Measurements from ENCODE around the gene METTL22. TPM values are rescaled to one million over a fixed set of nuclear protein-coding genes. Genes with fewer than 3 reads are reported as not detected.

Gene METTL22
- total and polyA plus RNA-seq, 2 donors (not counting 1 experiment from before 2014, with no cell fraction given), result 49.5 to 62.9 TPM

GRCh38 chr16:8583199-8583598 lies 38.3 kb upstream of the METTL22 start:
- H4K20me1 ChIP-seq (ENCODE audit: control insufficient read depth, insufficient read depth, low read length, poor library complexity, severe bottlenecking), result no peaks in the 10 kb centered on the region
- Mint-ChIP-seq H3K27me3 (peaks cover 26% of the 10 kb centered on the region), H3K4me3 (no peak overlapping the region), H3K9me3 (ENCODE audit: insufficient read depth) (no peaks in the 10 kb centered on the region), H3K4me1 (peaks cover 13% of the 10 kb centered on the region), H3K27ac (no peak overlapping the region)
- H3K27me3 ChIP-seq (replicated peaks in 1 of 4; ENCODE audit: control extremely low read depth in 1 of 4, control insufficient read depth in 3 of 4, insufficient read depth in 4 of 4, low read length in 3 of 4), result peaks cover 0 to 15% (median 7%) of the 10 kb centered on the region in 4 experiments
- H3K36me3 ChIP-seq (replicated peaks in 1 of 2; ENCODE audit: control extremely low read depth in 1 of 2, control insufficient read depth in 1 of 2, extremely low read depth in 1 of 2, insufficient read depth in 2 of 2, low read length in 1 of 2), result no peaks in the 10 kb centered on the region
- DNase-seq, result no peak
- H3K9me3 ChIP-seq (ENCODE audit: control extremely low read depth in 1 of 3, control insufficient read depth in 2 of 3, insufficient read depth in 1 of 3, low read length in 2 of 3), result no peaks in the 10 kb centered on the region
- ATAC-seq (ENCODE audit: low read depth), result no peak
- no peaks in the 10 kb centered on the region for H3K79me2 ChIP-seq (ENCODE audit: control insufficient read depth, insufficient read depth, low read length)
- no peak overlapping the region for H2AFZ ChIP-seq (ENCODE audit: insufficient read depth, low read depth, low read length, poor library complexity, severe bottlenecking)
- TF ChIP-seq CTCF (IDR thresholded peaks at IDR 0.05) (no peak), EZH2 (IDR thresholded peaks at IDR 0.05; ENCODE audit: borderline replicate concordance, insufficient read depth, low read depth, low read length, poor library complexity, severe bottlenecking) (no peak)
- no peak overlapping the region for H3K4me2 ChIP-seq (replicated peaks; ENCODE audit: low read depth, low read length, poor library complexity, severe bottlenecking)
- WGBS (ENCODE audit: insufficient coverage), result 100% methylated on average over 1 of the region's 3 CpGs
- CTCF ChIA-PET, result no interaction called here
- no peak overlapping the region for H3K4me3 ChIP-seq (ENCODE audit: control extremely low read depth in 1 of 5, extremely low read depth in 1 of 5, insufficient read depth in 1 of 5, low read depth in 2 of 5, low read length in 4 of 5)
- H3K4me1 ChIP-seq (ENCODE audit: control insufficient read depth in 2 of 2, insufficient read depth in 2 of 2, low read length in 2 of 2), result peaks cover 9 to 11% of the 10 kb centered on the region in 2 donors
- intact Hi-C loops (cut with micrococcal nuclease), result no loop called here
- H3K27ac ChIP-seq (ENCODE audit: low read length in 2 of 2), result no peak overlapping the region
- POLR2A ChIA-PET, result no interaction called here
- H3K9ac ChIP-seq (ENCODE audit: low read length), result no peak overlapping the region

GRCh38 chr16:8583732-8584131 lies 37.8 kb upstream of the METTL22 start:
- Histone ChIP-seq H4K20me1 (ENCODE audit: control insufficient read depth, insufficient read depth, low read length, poor library complexity, severe bottlenecking) (no peaks in the 10 kb centered on the region), H3K36me3 (replicated peaks in 1 of 2; ENCODE audit: control extremely low read depth in 1 of 2, control insufficient read depth in 1 of 2, extremely low read depth in 1 of 2, insufficient read depth in 2 of 2, low read length in 1 of 2) (no peaks in the 10 kb centered on the region), H3K9ac (ENCODE audit: low read length) (no peak overlapping the region), H3K9me3 (ENCODE audit: control extremely low read depth in 1 of 3, control insufficient read depth in 2 of 3, insufficient read depth in 1 of 3, low read length in 2 of 3) (no peaks in the 10 kb centered on the region), H3K27ac (ENCODE audit: low read length in 2 of 2) (no peak overlapping the region), H3K4me2 (replicated peaks; ENCODE audit: low read depth, low read length, poor library complexity, severe bottlenecking) (no peak overlapping the region), H3K4me3 (ENCODE audit: control extremely low read depth in 1 of 5, extremely low read depth in 1 of 5, insufficient read depth in 1 of 5, low read depth in 2 of 5, low read length in 4 of 5) (no peak overlapping the region), H3K4me1 (ENCODE audit: control insufficient read depth in 2 of 2, insufficient read depth in 2 of 2, low read length in 2 of 2) (peaks cover 11 to 14% of the 10 kb centered on the region in 2 donors), H3K27me3 (replicated peaks in 1 of 4; ENCODE audit: control extremely low read depth in 1 of 4, control insufficient read depth in 3 of 4, insufficient read depth in 4 of 4, low read length in 3 of 4) (peaks cover 0 to 20% (median 7%) of the 10 kb centered on the region in 4 experiments), H2AFZ (ENCODE audit: insufficient read depth, low read depth, low read length, poor library complexity, severe bottlenecking) (no peak overlapping the region), H3K79me2 (ENCODE audit: control insufficient read depth, insufficient read depth, low read length) (no peaks in the 10 kb centered on the region)
- Mint-ChIP-seq H3K27me3 (peaks cover 29% of the 10 kb centered on the region), H3K4me1 (peaks cover 16% of the 10 kb centered on the region), H3K27ac (no peak overlapping the region), H3K4me3 (no peak overlapping the region), H3K9me3 (ENCODE audit: insufficient read depth) (no peaks in the 10 kb centered on the region)
- ChIA-PET POLR2A (no interaction called here), CTCF (interaction anchor here (1.2 kb wide), 1 partner anchor 12 kb away, joined by 5 read pairs; no protein-coding TSS in a partner anchor)
- no peak for DNase-seq
- no peak for ATAC-seq (ENCODE audit: low read depth)
- intact Hi-C loops (cut with micrococcal nuclease), result no loop called here
- no peak for TF ChIP-seq CTCF (IDR thresholded peaks at IDR 0.05)
- no peak for TF ChIP-seq EZH2 (IDR thresholded peaks at IDR 0.05; ENCODE audit: borderline replicate concordance, insufficient read depth, low read depth, low read length, poor library complexity, severe bottlenecking)
- WGBS (ENCODE audit: insufficient coverage), result 89% methylated on average over 4 of the region's 4 CpGs

Data from B cell (primary cell).